ENCODE measurements around the gene TMEM80.
"Not testable (repeated sequence)": the region's sequence is repeated elsewhere in the genome, so short reads cannot be mapped to it uniquely, and the experiment has no call there.

The TMEM80 gene

GRCh38 chr11:679271-680207 is 16.1 kb upstream of the TMEM80 start:
- no peak for DNase-seq

- no peak for DNase-seq
Observed at GRCh38 chr11:680476-680875, 15.1 kb upstream of the TMEM80 start.

- DNase-seq: no peak
Observed at GRCh38 chr11:680970-681369, 14.6 kb upstream of the TMEM80 start.

- DNase-seq: no peak
Observed at GRCh38 chr11:686451-687243, 9.0 kb upstream of the TMEM80 start.

GRCh38 chr11:687751-688150 is 7.9 kb upstream of the TMEM80 start:
- DNase-seq: no peak

GRCh38 chr11:688681-689080 is 6.9 kb upstream of the TMEM80 start:
- no peak for DNase-seq

- no peak for DNase-seq
Observed at GRCh38 chr11:689625-690024, 6.0 kb upstream of the TMEM80 start.

GRCh38 chr11:690244-690643 is 5.4 kb upstream of the TMEM80 start:
- not testable (repeated sequence) for DNase-seq

- DNase-seq: peak in 1 of 14 donors; percentile 41
Observed at GRCh38 chr11:690738-691633, 4.6 kb upstream of the TMEM80 start.

GRCh38 chr11:691710-692590 is 3.7 kb upstream of the TMEM80 start:
- DNase-seq: no peak

- DNase-seq: peak in 1 of 14 donors; percentile 37
Observed at GRCh38 chr11:692824-693414, 2.7 kb upstream of the TMEM80 start.

- DNase-seq: no peak
Observed at GRCh38 chr11:693415-693831, 2.2 kb upstream of the TMEM80 start.

GRCh38 chr11:693887-694562 is 1.6 kb upstream of the TMEM80 start:
- DNase-seq: no peak

- DNase-seq: peak; percentile 90 to 99 (median 96)
Observed at GRCh38 chr11:694563-695287, 891 bp upstream of the TMEM80 start, which contains the start of gene DEAF1. DEAF1 (minus strand) TSS chr11:695222; CDS start chr11:695047, 175 bp downstream.

GRCh38 chr11:695288-695537 is 403 bp upstream of the TMEM80 start:
- no peak for DNase-seq

- no peak for DNase-seq
Observed at GRCh38 chr11:696955-697491, 1.4 kb downstream of the TMEM80 start.

GRCh38 chr11:697811-698311 is 2.2 kb downstream of the TMEM80 start:
- peak in 1 of 14 donors; percentile 64 for DNase-seq

- DNase-seq: peak in 1 of 14 donors; percentile 70
Observed at GRCh38 chr11:698493-699115, 3.0 kb downstream of the TMEM80 start.

GRCh38 chr11:699116-699508 is 3.5 kb downstream of the TMEM80 start:
- DNase-seq: no peak
